ENCODE measurements around the gene SNTB2.

Gene SNTB2

GRCh38 chr16:69180011-69180338 lies 7.0 kb upstream of the SNTB2 start:
- DNase-seq (ENCODE audit: low read depth in 3 of 3) = no peak

- no peak for DNase-seq (ENCODE audit: low read depth in 3 of 3)
Measured at GRCh38 chr16:69182730-69183416, 4.1 kb upstream of the SNTB2 start.

- DNase-seq (ENCODE audit: low read depth in 3 of 3) = no peak
Measured at GRCh38 chr16:69187446-69188235, 677 bp downstream of the SNTB2 start.

- no peak for DNase-seq (ENCODE audit: low read depth in 3 of 3)
Measured at GRCh38 chr16:69188236-69188549, 1.2 kb downstream of the SNTB2 start.

DNA sequence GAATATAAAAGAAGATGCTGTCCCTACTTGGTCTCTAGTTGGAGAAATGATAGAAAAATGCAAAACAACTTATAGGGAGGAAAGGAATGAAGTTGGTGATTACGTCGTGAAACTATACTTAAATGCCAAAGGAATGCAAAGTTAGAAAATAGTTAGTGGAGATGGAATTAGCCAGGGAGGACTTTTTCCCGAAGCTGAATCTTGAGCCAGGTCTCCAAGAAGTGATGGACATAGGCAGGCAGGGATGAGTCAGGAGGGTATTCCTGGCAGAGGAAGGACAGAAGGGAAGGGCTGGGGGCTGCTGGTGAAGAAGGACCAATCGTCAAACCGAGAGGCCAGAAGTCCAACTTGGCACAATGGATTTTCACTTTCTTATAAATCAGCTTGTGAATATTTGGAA lies 1.8 kb downstream of the SNTB2 start:
- DNase-seq (ENCODE audit: low read depth in 3 of 3) = no peak

DNA sequence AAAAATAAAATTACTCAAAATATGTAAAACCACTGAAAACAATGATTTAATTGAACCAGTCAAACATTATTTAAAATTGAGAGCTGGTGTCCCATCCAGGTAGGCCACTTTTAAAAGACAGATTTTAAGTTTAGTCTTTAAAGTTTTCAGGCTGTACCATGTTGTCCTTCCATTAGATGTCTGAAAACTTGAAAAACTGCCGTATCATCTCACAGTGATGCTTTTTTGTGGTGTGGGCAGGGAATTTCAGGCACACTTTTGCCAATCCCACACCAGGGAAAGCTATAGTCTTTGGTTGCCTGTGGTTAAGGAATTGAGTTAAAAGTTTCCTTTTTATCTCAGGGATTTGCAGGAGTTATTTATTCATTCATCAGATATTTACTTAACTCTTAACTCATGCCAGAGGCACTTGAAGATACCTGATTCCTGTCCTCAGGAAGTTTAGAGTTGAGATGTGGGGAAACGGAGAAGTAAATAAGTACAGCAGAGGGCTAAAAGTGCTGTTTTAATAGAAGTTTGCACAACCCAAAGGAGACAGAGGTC lies 3.2 kb downstream of the SNTB2 start:
- DNase-seq (ENCODE audit: low read depth in 3 of 3) = no peak

GRCh38 chr16:69190598-69190997 lies 3.6 kb downstream of the SNTB2 start:
- no peak for DNase-seq (ENCODE audit: low read depth in 3 of 3)

DNA sequence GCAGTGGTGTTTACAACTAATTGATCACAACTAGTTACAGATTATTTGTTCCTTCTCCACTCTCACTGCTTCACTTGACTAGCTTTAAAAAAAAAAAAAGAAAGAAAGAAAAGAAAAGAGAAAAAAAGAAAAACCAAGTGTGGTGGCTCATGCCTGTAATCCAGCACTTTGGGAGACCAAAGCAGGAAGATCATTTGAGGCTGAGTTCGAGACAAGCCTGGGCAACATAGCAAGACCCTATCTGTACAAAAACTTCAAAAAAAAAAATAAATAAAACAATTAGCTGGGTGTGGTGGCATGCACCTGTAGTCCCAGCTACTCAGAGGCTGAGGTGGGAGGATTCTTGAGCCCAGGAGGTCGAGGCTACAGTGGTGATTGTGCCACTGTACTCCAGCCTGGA lies 4.2 kb downstream of the SNTB2 start:
- no peak for DNase-seq (ENCODE audit: low read depth in 3 of 3)

DNA sequence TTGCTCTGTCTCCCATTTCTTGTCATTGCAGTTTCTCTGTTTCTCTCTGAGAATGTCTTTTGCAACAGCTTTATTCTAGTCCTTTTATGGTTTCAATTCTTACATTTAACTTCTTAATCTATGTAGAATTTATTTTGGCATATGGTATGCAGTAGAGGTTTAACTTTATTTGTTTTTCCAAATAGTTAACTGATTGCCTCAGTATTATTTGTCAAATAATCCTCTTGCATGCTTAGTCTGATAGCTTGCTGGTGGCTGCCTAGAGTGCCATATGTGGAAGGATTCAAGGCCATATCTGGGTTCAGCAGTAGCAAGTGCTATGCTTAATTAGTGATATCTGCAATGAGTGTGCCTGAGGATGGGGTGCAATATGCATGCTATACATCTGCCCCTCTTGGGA lies 6.9 kb downstream of the SNTB2 start:
- no peak for DNase-seq (ENCODE audit: low read depth in 3 of 3)

DNA sequence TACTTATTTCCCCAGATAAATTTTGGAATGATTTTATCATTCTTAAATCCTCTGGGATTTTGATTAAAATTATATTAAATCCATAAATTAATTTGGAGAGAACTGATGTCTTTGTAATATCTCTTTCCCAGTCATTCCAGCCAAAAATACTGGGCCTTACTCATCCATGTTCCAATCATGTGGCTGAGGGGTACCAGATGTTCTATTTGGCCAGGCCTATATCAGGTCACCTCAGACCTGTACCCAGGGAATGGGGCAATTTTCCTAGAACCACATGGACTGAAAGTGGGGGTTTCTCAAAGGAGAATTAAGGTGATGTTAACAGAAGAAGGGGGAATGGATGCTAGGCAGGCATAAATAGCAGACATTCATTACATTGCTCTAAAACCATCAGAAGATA lies 7.5 kb downstream of the SNTB2 start:
- no peak for DNase-seq (ENCODE audit: low read depth in 3 of 3)

- DNase-seq (ENCODE audit: low read depth in 3 of 3) = no peak
Measured at GRCh38 chr16:69195369-69196029, 8.5 kb downstream of the SNTB2 start.

- no peak for DNase-seq (ENCODE audit: low read depth in 3 of 3)
Measured at GRCh38 chr16:69197573-69197972, 10.6 kb downstream of the SNTB2 start.

DNA sequence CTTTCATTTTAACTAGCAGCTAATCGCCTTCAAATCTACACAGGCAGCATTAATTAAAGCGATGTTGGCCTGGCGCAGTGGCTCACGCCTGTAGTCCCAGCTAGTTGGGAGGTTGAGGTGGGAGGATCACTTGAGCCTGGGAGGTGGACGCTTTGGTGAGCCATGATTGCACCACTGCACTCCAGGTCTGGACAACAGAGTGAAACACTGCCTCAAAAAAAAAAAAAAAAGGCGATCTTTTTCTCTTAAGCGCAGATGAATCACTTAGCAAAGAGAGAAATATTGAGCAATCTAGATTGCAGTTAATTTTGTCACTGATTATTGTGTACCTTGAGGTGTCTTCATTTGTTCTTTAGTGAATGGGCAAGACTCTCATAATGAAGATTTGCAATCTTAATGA lies 12.4 kb downstream of the SNTB2 start:
- no peak for DNase-seq (ENCODE audit: low read depth in 3 of 3)

DNA sequence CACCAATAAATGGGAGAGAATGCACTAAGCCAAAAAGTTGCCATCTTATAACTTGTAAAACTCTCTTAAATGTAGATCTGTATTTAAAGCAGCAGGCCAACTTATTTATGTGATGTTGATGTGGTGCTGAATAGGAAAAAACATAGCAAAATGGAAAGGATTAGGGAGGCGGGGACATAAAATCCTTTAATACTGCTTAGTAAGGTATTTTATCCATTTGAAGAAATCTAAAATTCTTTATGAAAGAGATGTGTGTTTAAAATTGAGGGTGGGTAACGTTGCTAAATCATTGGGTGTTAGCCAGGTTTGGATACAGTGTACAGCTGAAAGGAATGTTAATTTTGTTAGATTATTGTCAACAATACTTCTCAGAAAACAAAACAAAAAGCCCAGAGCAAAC lies 14.3 kb downstream of the SNTB2 start:
- DNase-seq (ENCODE audit: low read depth in 3 of 3) = no peak

DNA sequence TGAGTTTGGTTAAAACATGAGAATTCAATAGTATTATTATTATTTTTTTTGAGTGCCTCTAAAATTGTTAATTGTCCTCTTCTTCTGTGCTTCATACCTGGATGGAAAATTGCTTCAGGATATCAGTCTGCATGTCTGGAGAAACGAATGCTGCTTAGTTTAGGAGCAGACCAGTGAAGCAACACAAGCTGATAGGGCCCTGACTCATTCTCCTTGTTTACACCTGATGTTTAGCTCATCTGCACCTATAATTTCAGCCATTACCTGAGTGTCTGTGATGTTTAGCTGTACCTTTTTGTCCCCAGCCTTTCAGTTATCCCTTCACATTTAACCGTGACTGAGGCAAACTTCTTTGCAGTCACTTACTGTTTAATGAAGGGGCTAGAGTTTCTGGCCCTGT lies 14.8 kb downstream of the SNTB2 start:
- no peak for DNase-seq (ENCODE audit: low read depth in 3 of 3)

GRCh38 chr16:69204172-69204571 lies 17.2 kb downstream of the SNTB2 start:
- no peak for DNase-seq (ENCODE audit: low read depth in 3 of 3)

- no peak for DNase-seq (ENCODE audit: low read depth in 3 of 3)
Measured at GRCh38 chr16:69209735-69210134, 22.8 kb downstream of the SNTB2 start.

- no peak for DNase-seq (ENCODE audit: low read depth in 3 of 3)
Measured at GRCh38 chr16:69217433-69217832, 30.5 kb downstream of the SNTB2 start.

DNA sequence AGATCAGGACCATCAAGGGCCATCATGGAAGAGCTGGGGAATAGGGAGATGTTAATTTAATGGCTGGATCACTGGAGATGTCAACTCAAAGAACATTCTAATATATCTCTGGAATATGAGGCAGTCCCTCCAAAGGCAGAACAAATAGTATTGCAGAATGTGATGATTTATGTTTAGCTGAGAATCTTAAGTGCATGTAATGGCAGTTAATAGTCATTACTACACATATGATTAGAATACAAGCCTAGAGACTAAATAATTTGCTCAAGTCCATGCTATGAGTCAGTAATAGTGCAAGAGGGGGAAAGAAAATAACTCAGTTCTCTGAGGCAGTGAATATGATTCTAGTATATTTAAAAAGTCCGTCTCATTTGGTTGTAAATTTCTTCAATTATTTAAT lies 32.3 kb downstream of the SNTB2 start:
- DNase-seq (ENCODE audit: low read depth in 3 of 3) = no peak

GRCh38 chr16:69223882-69224281 lies 36.9 kb downstream of the SNTB2 start:
- no peak for DNase-seq (ENCODE audit: low read depth in 3 of 3)

DNA sequence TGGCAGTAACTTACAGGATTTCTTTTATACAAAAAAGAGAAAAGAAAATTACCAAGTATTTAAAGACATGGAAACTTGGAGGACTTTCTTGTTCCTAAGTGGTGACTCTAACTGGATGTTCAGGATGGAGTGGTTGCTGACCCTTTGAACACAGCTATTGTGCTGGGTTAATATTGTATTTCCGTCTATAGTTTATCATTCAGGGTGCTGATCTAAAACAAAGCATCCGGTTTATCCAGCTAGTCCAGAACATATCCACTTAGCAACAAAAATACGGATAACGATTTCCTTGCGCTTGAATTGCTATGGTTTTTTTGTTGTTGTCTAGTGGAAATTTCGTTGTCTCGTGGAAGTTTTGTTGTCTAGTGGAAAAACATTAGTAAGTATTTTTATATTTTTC lies 38.2 kb downstream of the SNTB2 start:
- no peak for DNase-seq (ENCODE audit: low read depth in 3 of 3)

DNA sequence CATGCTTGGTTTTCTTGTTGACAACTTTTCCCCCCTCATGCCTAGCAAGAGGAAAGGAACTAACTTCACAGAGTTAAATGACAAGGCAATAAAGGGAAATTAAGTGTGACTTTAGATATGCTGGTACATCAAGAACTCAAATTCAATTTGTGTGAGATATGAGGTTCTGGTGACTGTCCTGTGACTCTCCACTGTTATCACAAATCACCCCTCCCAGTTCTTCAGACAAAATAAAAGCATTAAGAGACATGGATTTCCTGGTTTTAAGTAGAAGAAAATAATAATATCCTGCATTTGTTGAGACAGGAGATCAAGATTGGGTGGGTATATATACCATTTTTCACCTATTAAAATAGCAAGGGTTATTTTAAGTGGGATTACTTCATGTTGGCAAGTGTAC lies 46.2 kb downstream of the SNTB2 start:
- no peak for DNase-seq (ENCODE audit: low read depth in 3 of 3)

DNA sequence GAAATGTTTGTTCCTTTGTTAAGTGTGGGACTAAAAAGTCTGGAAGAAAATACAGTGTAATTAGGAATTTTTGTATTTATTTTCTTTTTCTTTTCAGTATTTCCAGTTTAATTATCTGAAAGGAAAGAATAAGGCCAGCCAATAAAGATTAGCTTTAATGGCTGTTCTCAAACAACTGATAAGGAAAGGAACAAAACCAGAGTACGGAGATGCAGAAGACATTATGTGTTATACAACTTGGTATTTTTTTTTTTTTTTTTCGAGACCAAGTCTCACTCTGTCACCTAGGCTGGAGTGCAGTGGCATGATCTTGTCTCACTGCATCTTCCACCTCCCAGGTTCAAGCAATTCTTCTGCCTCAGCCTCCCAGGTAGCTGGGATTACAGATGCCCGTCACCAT lies 47.5 kb downstream of the SNTB2 start:
- no peak for DNase-seq (ENCODE audit: low read depth in 3 of 3)
